ENCODE results near the gene FAU. TPM values are rescaled to one million over a fixed set of nuclear protein-coding genes. Genes with fewer than 3 reads are reported as not detected.

FAU gene
- total RNA-seq, 6 experiments from 2014 or later = 631 to 750 (median 715) TPM

GRCh38 chr11:65131895-65132237 is 9.9 kb upstream of the FAU start:
- TF ChIP-seq CTCF (IDR thresholded peaks at IDR 0.05) = no peak
- Mint-ChIP-seq H3K27ac (no peak overlapping the region), H3K27me3 (ENCODE audit: insufficient read depth) (0 out of 2 replicates have a peak, but pooled peaks cover 3% of the 10 kb centered on the region), H3K4me3 (no peak overlapping the region), H3K36me3 (ENCODE audit: low read depth) (peaks cover 17% of the 10 kb centered on the region), H3K4me1 (ENCODE audit: low read depth) (peaks cover 26% of the 10 kb centered on the region), H3K9me3 (no peaks in the 10 kb centered on the region)
- DNase-seq = no peak

GRCh38 chr11:65131417-65131776 is 9.5 kb upstream of the FAU start:
- Mint-ChIP-seq H3K4me1 (ENCODE audit: low read depth) (peaks cover 26% of the 10 kb centered on the region), H3K4me3 (no peak overlapping the region), H3K27me3 (ENCODE audit: insufficient read depth) (0 out of 2 replicates have a peak, but pooled peaks cover 3% of the 10 kb centered on the region), H3K9me3 (no peaks in the 10 kb centered on the region), H3K27ac (no peak overlapping the region), H3K36me3 (ENCODE audit: low read depth) (peaks cover 17% of the 10 kb centered on the region)
- no peak for DNase-seq
- TF ChIP-seq CTCF (IDR thresholded peaks at IDR 0.05) = no peak

GRCh38 chr11:65130631-65131416 is 8.9 kb upstream of the FAU start:
- Mint-ChIP-seq H3K4me3 (no peak overlapping the region), H3K36me3 (ENCODE audit: low read depth) (peaks cover 17% of the 10 kb centered on the region), H3K27ac (no peak overlapping the region), H3K4me1 (ENCODE audit: low read depth) (peaks cover 20% of the 10 kb centered on the region), H3K9me3 (no peaks in the 10 kb centered on the region), H3K27me3 (ENCODE audit: insufficient read depth) (0 out of 2 replicates have a peak, but pooled peaks cover 3% of the 10 kb centered on the region)
- no peak for TF ChIP-seq CTCF (IDR thresholded peaks at IDR 0.05)
- DNase-seq = no peak

GRCh38 chr11:65129649-65130441 is 7.9 kb upstream of the FAU start:
- Mint-ChIP-seq H3K27ac (no peak overlapping the region), H3K4me1 (ENCODE audit: low read depth) (peaks cover 14% of the 10 kb centered on the region), H3K4me3 (no peak overlapping the region), H3K36me3 (ENCODE audit: low read depth) (peaks cover 17% of the 10 kb centered on the region), H3K27me3 (ENCODE audit: insufficient read depth) (0 out of 2 replicates have a peak, but pooled peaks cover 3% of the 10 kb centered on the region), H3K9me3 (no peaks in the 10 kb centered on the region)
- no peak for TF ChIP-seq CTCF (IDR thresholded peaks at IDR 0.05)
- DNase-seq = no peak

- Mint-ChIP-seq H3K9me3 (no peaks in the 10 kb centered on the region), H3K4me1 (ENCODE audit: low read depth) (peaks cover 23% of the 10 kb centered on the region), H3K27me3 (ENCODE audit: insufficient read depth) (no peaks in the 10 kb centered on the region; the same call in 1 of the 2 replicates), H3K36me3 (ENCODE audit: low read depth) (peaks cover 19% of the 10 kb centered on the region), H3K4me3 (no peak overlapping the region), H3K27ac (no peak overlapping the region)
- no peak for DNase-seq
- TF ChIP-seq CTCF (IDR thresholded peaks at IDR 0.05) = no peak
Observed at GRCh38 chr11:65128182-65129145, 6.5 kb upstream of the FAU start.
